ENCODE results near the gene CAPN1. TPM values are rescaled to one million over a fixed set of nuclear protein-coding genes. Genes with fewer than 3 reads are reported as not detected.
"Not testable (repeated sequence)": the region's sequence is repeated elsewhere in the genome, so short reads cannot be mapped to it uniquely, and the experiment has no call there.

Gene CAPN1
- total RNA-seq, 2 experiments from 2014 or later, result 75.6 to 79.1 TPM

- POLR2A ChIA-PET, result no interaction called here
- CTCF ChIA-PET, result no interaction called here
Observed at GRCh38 chr11:65156256-65156655, 25.5 kb upstream of the CAPN1 start.

- CTCF ChIA-PET, result interaction anchor here (1.1 kb wide), 1 partner anchor 51 kb away, joined by 4 read pairs; no protein-coding TSS in a partner anchor
- POLR2A ChIA-PET, result interaction anchor here (0.6 to 0.7 kb wide), 2 partner anchors 206 to 458 kb away, joined by 3 to 4 read pairs; no protein-coding TSS in a partner anchor
Observed at GRCh38 chr11:65156926-65157325, 24.8 kb upstream of the CAPN1 start.

DNA sequence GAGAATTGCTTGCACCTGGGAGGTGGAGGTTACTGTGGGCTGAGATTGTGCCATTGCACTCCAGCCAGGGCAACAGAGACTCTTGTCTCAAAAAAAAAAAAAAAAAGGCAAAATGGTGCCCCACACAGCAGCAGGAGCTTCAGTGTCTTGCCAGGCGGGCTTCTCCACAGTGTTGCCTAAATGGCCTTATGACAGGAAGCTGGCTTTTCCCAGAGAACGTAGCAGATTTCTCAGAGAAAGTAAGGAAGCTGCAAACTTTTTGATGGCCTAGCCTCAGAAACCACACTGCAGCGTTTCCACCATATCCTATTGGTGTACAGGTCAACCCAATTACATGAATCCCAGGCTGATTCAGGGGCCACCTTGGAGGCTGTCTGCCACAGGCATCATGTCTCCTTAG, 24.4 kb upstream of the CAPN1 start:
- ChIA-PET POLR2A (interaction anchor here (0.6 to 0.7 kb wide), 2 partner anchors 206 to 458 kb away, joined by 3 to 4 read pairs; no protein-coding TSS in a partner anchor), CTCF (interaction anchor here (0.6 to 1.1 kb wide), 2 partner anchors 50 to 612 kb away, joined by 4 to 5 read pairs; no protein-coding TSS in a partner anchor)

- POLR2A ChIA-PET, result no interaction called here
- CTCF ChIA-PET, result no interaction called here
Observed at GRCh38 chr11:65159012-65159411, 22.7 kb upstream of the CAPN1 start.

GRCh38 chr11:65160643-65161042, 21.1 kb upstream of the CAPN1 start:
- CTCF ChIA-PET, result no interaction called here
- POLR2A ChIA-PET, result no interaction called here

DNA sequence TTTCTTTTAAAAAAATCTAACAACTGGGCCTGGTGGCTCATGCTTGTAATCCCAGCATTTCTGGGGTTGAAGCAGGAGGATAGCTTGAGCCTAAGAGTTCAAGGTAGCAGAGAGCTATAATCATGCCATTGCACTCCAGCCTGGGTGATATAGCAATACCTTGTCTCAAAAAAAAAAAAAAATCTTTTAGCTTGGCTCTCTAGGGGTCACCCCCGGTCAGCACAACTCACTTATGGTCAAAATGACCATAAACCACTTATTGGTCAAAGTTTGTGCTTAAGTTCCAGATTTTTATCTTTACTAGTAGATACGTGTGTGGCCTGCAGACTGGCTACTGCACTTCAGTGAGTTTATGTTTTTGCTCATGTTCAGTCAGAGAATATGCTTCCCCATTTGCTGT, 18.0 kb upstream of the CAPN1 start:
- ChIA-PET POLR2A (no interaction called here), CTCF (interaction anchor here (0.5 kb wide), 1 partner anchor 15 kb away, joined by 4 read pairs; no protein-coding TSS in a partner anchor)

DNA sequence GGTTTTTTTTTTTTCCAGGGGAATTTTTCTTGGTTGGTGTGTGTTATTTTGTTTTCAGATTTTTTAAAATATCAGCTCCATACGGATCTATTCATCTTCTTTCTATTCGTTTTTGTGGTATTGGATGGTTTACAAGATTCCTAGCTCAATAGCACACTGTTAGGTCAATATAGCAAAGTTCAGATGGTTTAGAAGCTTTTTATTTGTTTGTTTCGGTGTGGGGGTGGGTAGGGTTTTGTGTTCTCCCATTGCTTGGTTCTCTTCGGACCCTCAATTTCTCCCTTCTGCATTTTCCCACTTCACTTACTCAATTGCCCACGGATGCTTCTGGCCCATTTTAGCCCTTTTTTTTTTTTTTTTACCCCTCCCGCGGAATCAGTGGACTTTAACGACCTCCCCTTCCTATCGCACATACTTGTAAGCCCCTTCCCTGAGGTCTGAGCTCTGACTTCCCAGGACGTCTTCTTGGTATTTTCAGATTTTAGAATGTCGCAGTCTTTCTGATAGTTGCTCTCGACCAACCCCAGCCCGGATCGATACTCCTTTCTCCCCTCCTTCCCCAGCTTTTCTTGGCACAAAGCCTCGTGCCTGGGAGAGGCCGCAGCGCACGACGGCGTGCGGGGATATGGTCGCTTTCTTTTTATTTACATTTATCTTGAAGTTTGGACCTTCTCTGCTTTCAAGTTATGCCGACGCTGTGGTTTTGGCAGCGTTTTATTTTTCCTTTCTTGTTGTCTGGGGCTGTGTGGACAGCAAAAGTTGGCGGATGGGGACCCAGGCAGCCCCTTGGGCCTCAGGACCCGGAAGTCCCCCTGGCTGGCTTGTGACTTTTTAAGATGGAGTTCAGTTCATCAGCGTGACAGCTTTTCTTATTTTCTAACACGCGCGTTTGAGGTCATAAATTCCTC, 16.1 kb upstream of the CAPN1 start:
- CTCF ChIA-PET, result interaction anchor here (0.7 kb wide), 2 partner anchors 107 to 1650 kb away, joined by 3 to 4 read pairs; partner anchors contain the start of gene NAALADL1
- POLR2A ChIA-PET, result no interaction called here

DNA sequence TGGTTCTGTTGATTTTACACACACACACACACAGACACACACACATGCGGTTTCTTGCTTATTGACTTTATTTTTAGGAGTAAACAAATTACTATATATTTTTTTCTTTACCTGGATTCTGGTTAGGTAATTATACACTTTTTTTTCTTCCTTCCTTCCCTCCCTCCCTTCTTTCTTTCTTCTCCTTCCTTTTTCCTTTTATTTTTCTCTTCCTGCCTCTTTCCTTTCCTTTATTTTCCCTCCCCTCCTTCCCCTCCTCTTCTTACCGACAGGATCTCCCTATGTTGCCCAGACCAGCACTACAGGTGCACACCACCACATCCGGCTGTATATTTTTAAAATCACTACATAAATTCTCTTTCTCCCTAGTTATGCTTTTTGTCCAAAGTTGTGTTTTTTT, 14.8 kb upstream of the CAPN1 start:
- ChIA-PET POLR2A (no interaction called here), CTCF (no interaction called here)

DNA sequence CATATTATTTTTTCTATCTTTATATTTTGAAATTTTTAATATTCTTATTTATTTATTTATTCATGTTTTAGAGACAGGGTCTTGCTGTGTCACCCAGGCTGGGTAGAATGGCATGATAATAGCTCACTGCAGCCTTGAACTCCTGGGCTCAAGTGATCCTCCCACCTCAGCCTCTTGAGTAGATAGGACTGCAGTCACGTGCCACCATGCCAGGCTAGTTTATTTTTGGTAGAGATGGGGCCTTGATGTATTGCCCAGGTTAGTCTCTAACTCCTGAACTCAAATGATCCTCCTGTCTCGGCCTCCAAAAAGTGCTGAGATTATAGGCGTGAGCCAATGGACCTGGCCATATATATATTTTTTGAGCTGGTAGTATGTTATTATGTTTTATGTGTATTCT, 14.1 kb upstream of the CAPN1 start:
- ChIA-PET CTCF (no interaction called here), POLR2A (no interaction called here)

- POLR2A ChIA-PET, result no interaction called here
- CTCF ChIA-PET, result interaction anchor here (0.7 kb wide), 1 partner anchor 83 kb away, joined by 4 read pairs; no protein-coding TSS in a partner anchor
Observed at GRCh38 chr11:65169164-65169641, 12.5 kb upstream of the CAPN1 start.

- ChIA-PET POLR2A (no interaction called here), CTCF (no interaction called here)
Observed at GRCh38 chr11:65170058-65170534, 11.6 kb upstream of the CAPN1 start, which contains the start of gene SPDYC. SPDYC (plus strand) TSS chr11:65170233; CDS start chr11:65171358, 1,125 bp downstream.

- ChIA-PET POLR2A (no interaction called here), CTCF (interaction anchor here (0.7 kb wide), 1 partner anchor 50 kb away, joined by 3 read pairs; no protein-coding TSS in a partner anchor)
Observed at GRCh38 chr11:65172600-65172999, 9.1 kb upstream of the CAPN1 start.

- CTCF ChIA-PET, result interaction anchor here (0.7 to 1.3 kb wide), 2 partner anchors 53 to 155 kb away, joined by 3 to 5 read pairs; partner anchors contain the start of genes FAU and MRPL49
- POLR2A ChIA-PET, result not testable (repeated sequence)
Observed at GRCh38 chr11:65174571-65175010, 7.1 kb upstream of the CAPN1 start.

- ChIA-PET POLR2A (interaction anchor here (1.8 to 2.8 kb wide), 2 partner anchors 46 to 59 kb away, joined by 6 to 15 read pairs; partner anchors contain the start of genes FAU and MRPL49), CTCF (interaction anchor here (0.6 to 1.7 kb wide), 14 partner anchors 23 to 387 kb away, joined by 3 to 7 read pairs (median 4); partner anchors contain the start of genes SAC3D1, TM7SF2 and ZNHIT2)
Observed at GRCh38 chr11:65180877-65181568, 705 bp upstream of the CAPN1 start.

- ChIA-PET CTCF (interaction anchor here (0.6 to 1.7 kb wide), 11 partner anchors 21 to 335 kb away, joined by 3 to 7 read pairs (median 3); partner anchors contain the start of genes FAU, MRPL49, SAC3D1 and ZNHIT2), POLR2A (interaction anchor here (0.6 to 2.8 kb wide), 3 partner anchors 8 to 266 kb away, joined by 3 to 15 read pairs (median 3); no protein-coding TSS in a partner anchor)
Observed at GRCh38 chr11:65182258-65183170, 786 bp downstream of the CAPN1 start.

DNA sequence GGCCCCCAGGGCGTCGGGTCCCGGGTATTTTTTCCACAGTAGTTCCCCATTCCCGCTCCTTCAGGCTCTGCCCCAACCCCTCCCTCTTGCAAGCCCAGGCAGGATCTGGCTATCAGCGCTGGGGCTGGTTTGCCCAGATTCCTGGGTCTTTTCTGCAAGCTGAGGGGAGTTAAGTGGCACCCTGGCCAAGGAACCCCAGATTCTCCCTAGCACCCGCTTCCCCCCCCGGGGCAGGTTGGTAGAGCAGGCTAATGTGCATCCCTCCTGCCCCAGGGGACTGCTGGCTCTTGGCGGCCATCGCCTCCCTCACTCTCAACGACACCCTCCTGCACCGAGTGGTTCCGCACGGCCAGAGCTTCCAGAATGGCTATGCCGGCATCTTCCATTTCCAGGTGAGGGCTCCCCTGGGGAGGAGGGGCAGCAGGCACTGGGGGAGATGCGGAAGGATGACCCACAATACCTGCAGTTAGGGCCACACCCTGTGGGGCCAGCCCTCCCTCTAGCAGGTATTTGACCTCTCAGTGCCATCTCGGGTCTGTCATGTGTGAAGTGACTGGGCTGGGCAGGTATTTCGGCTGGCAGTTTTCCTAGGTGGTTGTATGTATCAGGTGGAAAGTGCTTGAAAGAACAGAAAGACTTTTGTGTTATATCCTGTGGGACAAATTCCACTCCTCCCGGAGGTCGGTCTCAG, 1.6 kb downstream of the CAPN1 start:
- ChIA-PET CTCF (interaction anchor here (0.6 kb wide), 1 partner anchor 61 kb away, joined by 3 read pairs; no protein-coding TSS in a partner anchor), POLR2A (interaction anchor here (0.6 to 2.8 kb wide), 2 partner anchors 7 to 48 kb away, joined by 3 to 15 read pairs; no protein-coding TSS in a partner anchor)

DNA sequence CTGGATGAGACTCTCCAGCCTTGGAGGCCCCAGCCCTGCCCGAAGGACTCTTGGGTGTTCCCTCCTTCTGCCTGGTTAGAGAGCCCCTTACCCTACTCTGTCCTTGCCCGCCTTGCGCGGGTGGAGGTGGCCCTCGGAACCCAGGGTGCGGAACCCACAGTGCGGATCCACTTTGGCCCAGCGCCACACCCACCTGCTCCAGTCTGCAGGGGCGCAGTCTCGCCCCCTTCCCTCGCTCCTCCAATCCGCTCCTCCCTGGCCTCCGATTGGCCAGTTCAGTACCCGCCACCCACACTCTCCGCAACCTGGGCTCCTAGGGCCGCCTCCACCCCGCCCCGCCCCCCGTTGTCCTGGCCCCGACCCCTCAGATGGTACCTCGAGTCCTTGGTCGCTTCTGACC, 2.4 kb downstream of the CAPN1 start:
- ChIA-PET POLR2A (no interaction called here), CTCF (no interaction called here)

GRCh38 chr11:65185171-65185570, 3.4 kb downstream of the CAPN1 start:
- POLR2A ChIA-PET, result no interaction called here
- CTCF ChIA-PET, result no interaction called here
